EH (cell line): ENCODE measurements around the gene MYH9.
A peak's percentile ranks its signal among the peaks of the same experiment; 100 is the strongest.
"Not testable (repeated sequence)": the region's sequence is repeated elsewhere in the genome, so short reads cannot be mapped to it uniquely, and the experiment has no call there.

Experiments
- DNase-seq: peaks from one replicate; pipeline ENCODE4 v3.0.0-alpha.2; 2015; ENCODE audit warnings: low read depth

The MYH9 gene

GRCh38 chr22:36413022-36413775 lies 25.4 kb upstream of the MYH9 start:
- peak; percentile 37 for DNase-seq

GRCh38 chr22:36411589-36412258 lies 24.0 kb upstream of the MYH9 start:
- DNase-seq: no peak

- peak; percentile 30 for DNase-seq
Observed at GRCh38 chr22:36409911-36410756, 22.4 kb upstream of the MYH9 start.

- not testable (repeated sequence) for DNase-seq
Observed at GRCh38 chr22:36409554-36409910, 21.8 kb upstream of the MYH9 start.

GRCh38 chr22:36409056-36409455 lies 21.3 kb upstream of the MYH9 start:
- no peak for DNase-seq

- DNase-seq: peak; percentile 35
Observed at GRCh38 chr22:36406721-36407120, 19.0 kb upstream of the MYH9 start.

- peak; percentile 42 for DNase-seq
Observed at GRCh38 chr22:36405671-36406538, 18.1 kb upstream of the MYH9 start.

- DNase-seq: no peak
Observed at GRCh38 chr22:36405221-36405661, 17.5 kb upstream of the MYH9 start.

GRCh38 chr22:36404446-36404845 lies 16.7 kb upstream of the MYH9 start:
- no peak for DNase-seq

GRCh38 chr22:36399472-36399778 lies 11.7 kb upstream of the MYH9 start:
- DNase-seq: no peak

- DNase-seq: peak; percentile 88
Observed at GRCh38 chr22:36398601-36399471, 11.1 kb upstream of the MYH9 start.

GRCh38 chr22:36397131-36398093 lies 9.6 kb upstream of the MYH9 start:
- peak; percentile 91 for DNase-seq

GRCh38 chr22:36395915-36396314 lies 8.1 kb upstream of the MYH9 start:
- peak; percentile 75 for DNase-seq

GRCh38 chr22:36395055-36395849 lies 7.5 kb upstream of the MYH9 start:
- DNase-seq: no peak

- no peak for DNase-seq
Observed at GRCh38 chr22:36391638-36392037, 3.9 kb upstream of the MYH9 start.

GRCh38 chr22:36389122-36389521 lies 1.4 kb upstream of the MYH9 start:
- DNase-seq: not testable (repeated sequence)

GRCh38 chr22:36387709-36387958 lies 133 bp downstream of the MYH9 start:
- peak; percentile 44 for DNase-seq

- DNase-seq: peak; percentile 41
Observed at GRCh38 chr22:36386900-36387708, 663 bp downstream of the MYH9 start.
